Progenitor cell of endocrine pancreas (in vitro differentiated cells): ENCODE measurements around the gene TST. TPM values are rescaled to one million over a fixed set of nuclear protein-coding genes. Genes with fewer than 3 reads are reported as not detected.

Source experiments
- DNase-seq: peaks from one replicate; pipeline ENCODE4 v3.0.0; 2021; ENCODE audit warnings: low spot score; ENCODE audit not compliant: unreplicated experiment
- H3K27ac Mint-ChIP-seq: 2 replicates; pipeline ENCODE4 v1.8.0; 2021; ENCODE audit warnings: mild to moderate bottlenecking, moderate library complexity, mixed read lengths
- H3K27me3 Mint-ChIP-seq: 2 replicates; pipeline ENCODE4 v1.8.0; 2021; ENCODE audit warnings: mixed read lengths
- H3K36me3 Mint-ChIP-seq: 2 replicates; pipeline ENCODE4 v1.8.0; 2022; ENCODE audit warnings: mixed read lengths; ENCODE audit not compliant: insufficient read depth
- H3K4me1 Mint-ChIP-seq: 2 replicates; pipeline ENCODE4 v1.8.0; 2021; ENCODE audit warnings: low read depth, mixed read lengths
- H3K4me3 Mint-ChIP-seq: 2 replicates; pipeline ENCODE4 v1.8.0; 2021; ENCODE audit warnings: low read depth, mild to moderate bottlenecking, moderate library complexity, mixed read lengths
- H3K9me3 Mint-ChIP-seq: 2 replicates; pipeline ENCODE4 v1.8.0; 2021; ENCODE audit warnings: low read depth, mixed read lengths
- CTCF ChIP-seq: fragments of 200-600 bp; sonication (generic); IDR thresholded peaks from one replicate; pipeline ENCODE4 v1.5.0; 2021; ENCODE audit warnings: antibody characterized with exemption, mild to moderate bottlenecking; ENCODE audit not compliant: unreplicated experiment
- total RNA-seq: library from RNA; stranded (reverse); gene quantifications from 2 replicates; pipeline ENCODE4 v1.2.1, GENCODE V29; 2021

TST gene
- total RNA-seq, 1 donor from 2014 or later: 44.5 TPM

GRCh38 chr22:36985211-36985889 is 33.9 kb downstream of the TST start:
- Mint-ChIP-seq H3K36me3 (no peaks in the 10 kb centered on the region), H3K4me1 (no peaks in the 10 kb centered on the region), H3K9me3 (peaks cover 12% of the 10 kb centered on the region), H3K27ac (no peak overlapping the region), H3K4me3 (no peak overlapping the region), H3K27me3 (peaks cover 32% of the 10 kb centered on the region)
- no peak for TF ChIP-seq CTCF
- no peak for DNase-seq

GRCh38 chr22:36982136-36982535 is 37.1 kb downstream of the TST start:
- Mint-ChIP-seq H3K27me3 (peaks cover 18% of the 10 kb centered on the region), H3K36me3 (no peaks in the 10 kb centered on the region), H3K27ac (no peak overlapping the region), H3K4me1 (peaks cover 2% of the 10 kb centered on the region), H3K9me3 (peaks cover 12% of the 10 kb centered on the region), H3K4me3 (no peak overlapping the region)
- no peak for DNase-seq
- no peak for TF ChIP-seq CTCF

GRCh38 chr22:36981247-36981775 is 37.9 kb downstream of the TST start:
- peaks cover 22% of the 10 kb centered on the region for H3K27me3 Mint-ChIP-seq
- TF ChIP-seq CTCF: no peak
- no peak for DNase-seq
- no peak overlapping the region for H3K27ac Mint-ChIP-seq
- H3K4me1 Mint-ChIP-seq: peaks cover 2% of the 10 kb centered on the region
- no peak overlapping the region for H3K4me3 Mint-ChIP-seq
- H3K36me3 Mint-ChIP-seq: no peaks in the 10 kb centered on the region
- peaks cover 11% of the 10 kb centered on the region for H3K9me3 Mint-ChIP-seq

GRCh38 chr22:36979016-36979910 is 40.0 kb downstream of the TST start:
- no peak overlapping the region for H3K4me3 Mint-ChIP-seq
- no peak for DNase-seq
- peaks cover 30% of the 10 kb centered on the region for H3K27me3 Mint-ChIP-seq
- peaks cover 2% of the 10 kb centered on the region for H3K4me1 Mint-ChIP-seq
- H3K9me3 Mint-ChIP-seq: no peaks in the 10 kb centered on the region
- H3K36me3 Mint-ChIP-seq: no peaks in the 10 kb centered on the region
- no peak for TF ChIP-seq CTCF
- no peak overlapping the region for H3K27ac Mint-ChIP-seq

- Mint-ChIP-seq H3K36me3 (no peaks in the 10 kb centered on the region), H3K27ac (no peak overlapping the region), H3K4me3 (peak overlapping the region; percentile 77), H3K9me3 (no peaks in the 10 kb centered on the region), H3K4me1 (peaks cover 2% of the 10 kb centered on the region), H3K27me3 (peaks cover 30% of the 10 kb centered on the region)
- peak; percentile 84 for DNase-seq
- TF ChIP-seq CTCF: peak; percentile 90
These were observed 41.1 kb downstream of the TST start for GRCh38 chr22:36977947-36978660.
